ENCODE data around the gene JMJD7.

- TF ChIP-seq EP300 (IDR thresholded peaks at IDR 0.05) (no peak), NFE2L2 (conservative IDR thresholded peaks at IDR 0.05; ENCODE audit: low read length) (no peak), RAD21 (conservative IDR thresholded peaks at IDR 0.05 in 1 of 2, IDR thresholded peaks at IDR 0.05 in 1 of 2) (no peak), CTCF (IDR thresholded peaks at IDR 0.05) (no peak), TP53 (CRISPR knock-in tag; IDR thresholded peaks at IDR 0.05) (no peak), POLR2A (IDR thresholded peaks at IDR 0.05; ENCODE audit: low read length) (no peak), HEYL (CRISPR knock-in tag; IDR thresholded peaks at IDR 0.05) (no peak), RCOR1 (IDR thresholded peaks at IDR 0.05; ENCODE audit: low read depth, low read length) (no peak)
Observed at GRCh38 chr15:41882689-41883483, 55.0 kb downstream of the JMJD7 start.
